ENCODE results near the gene HP.
"Not testable (repeated sequence)": the region's sequence is repeated elsewhere in the genome, so short reads cannot be mapped to it uniquely, and the experiment has no call there.

HP gene

GRCh38 chr16:72054254-72054847 lies at the start of gene HP:
HP (plus strand) TSS chr16:72054505; CDS start chr16:72054653, 148 bp downstream.
- H3K4me3 ChIP-seq (ENCODE audit: low read depth, low read length); DNase-seq (ENCODE audit: low read depth): not testable (repeated sequence)

- not testable (repeated sequence) for DNase-seq (ENCODE audit: low read depth)
- H3K4me3 ChIP-seq (ENCODE audit: low read depth, low read length): peak overlapping the region; percentile 12; the same call in 1 of the 2 replicates
These were observed 46.3 kb upstream of the HP start for GRCh38 chr16:72008065-72008423.

GRCh38 chr16:72008424-72009216 lies 45.7 kb upstream of the HP start, which contains the start of gene DHODH:
DHODH (plus strand) TSS chr16:72008744; CDS start chr16:72008765, 21 bp downstream.
- H3K4me3 ChIP-seq (ENCODE audit: low read depth, low read length): peak within 1 kb of the TSS; percentile 100
- peak; percentile 95 for DNase-seq (ENCODE audit: low read depth)
- no peak for TF ChIP-seq CTCF (IDR thresholded peaks at IDR 0.05; ENCODE audit: low read depth, low read length, missing control alignments)

- peak overlapping the region; percentile 35; the same call in 1 of the 2 replicates for H3K4me3 ChIP-seq (ENCODE audit: low read depth, low read length)
These were observed 44.5 kb upstream of the HP start for GRCh38 chr16:72009779-72010178.

GRCh38 chr16:72012607-72013006 lies 41.7 kb upstream of the HP start:
- H3K4me3 ChIP-seq (ENCODE audit: low read depth, low read length): no peak overlapping the region
- no peak for TF ChIP-seq CTCF (IDR thresholded peaks at IDR 0.05; ENCODE audit: low read depth, low read length, missing control alignments)
- DNase-seq (ENCODE audit: low read depth): no peak

More at GRCh38 chr16:72009779-72010178, 44.5 kb upstream of the HP start:
- no peak for TF ChIP-seq CTCF (IDR thresholded peaks at IDR 0.05; ENCODE audit: low read depth, low read length, missing control alignments)
- no peak for DNase-seq (ENCODE audit: low read depth)

GRCh38 chr16:72013389-72013788 lies 40.9 kb upstream of the HP start:
- no peak overlapping the region for H3K4me3 ChIP-seq (ENCODE audit: low read depth, low read length)
- no peak for DNase-seq (ENCODE audit: low read depth)
- no peak for TF ChIP-seq CTCF (IDR thresholded peaks at IDR 0.05; ENCODE audit: low read depth, low read length, missing control alignments)

- H3K4me3 ChIP-seq (ENCODE audit: low read depth, low read length): no peak overlapping the region
- no peak for TF ChIP-seq CTCF (IDR thresholded peaks at IDR 0.05; ENCODE audit: low read depth, low read length, missing control alignments)
- no peak for DNase-seq (ENCODE audit: low read depth)
These were observed 40.3 kb upstream of the HP start for GRCh38 chr16:72013888-72014581.
